ENCODE results near the gene ARMC3.
A peak's percentile ranks its signal among the peaks of the same experiment; 100 is the strongest.
"Not testable (repeated sequence)": the region's sequence is repeated elsewhere in the genome, so short reads cannot be mapped to it uniquely, and the experiment has no call there.

ARMC3 gene

DNA sequence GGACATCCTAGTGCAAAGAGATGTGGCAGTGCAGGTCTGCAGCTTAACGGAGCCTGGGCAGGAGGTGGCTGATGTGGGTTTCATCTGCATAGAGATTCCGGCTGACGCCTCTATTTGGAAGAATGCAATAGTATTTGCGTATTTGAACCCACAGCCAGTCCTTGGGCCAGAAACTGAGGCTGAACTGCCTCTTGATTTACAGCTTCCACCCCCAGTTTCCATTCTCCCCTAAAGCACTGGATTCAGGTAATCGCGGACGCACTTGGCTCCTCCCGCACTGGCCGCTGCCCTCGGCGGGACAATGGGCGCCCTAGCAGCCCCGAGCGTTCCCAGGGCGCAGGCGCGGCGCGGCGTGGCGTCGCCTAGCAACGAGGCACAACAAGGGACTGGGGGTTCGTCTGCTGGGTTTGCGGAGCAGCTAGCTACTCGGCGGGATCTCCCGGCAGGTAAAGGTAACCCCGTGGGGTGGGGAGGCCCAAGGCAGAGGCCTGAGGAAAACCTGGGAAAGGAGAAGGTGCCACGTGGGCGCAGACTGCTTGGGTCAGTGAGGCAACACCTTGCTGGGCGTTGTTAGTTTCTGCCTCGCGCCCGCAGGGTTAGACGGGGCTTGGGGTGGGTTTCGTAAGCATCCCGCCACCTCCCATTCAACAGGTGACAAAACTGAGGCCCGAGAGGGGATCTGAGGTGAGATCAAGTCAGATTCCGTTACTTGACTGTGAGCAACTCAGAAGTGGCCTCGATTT, at the start of gene ARMC3:
TSS of gene ARMC3 (plus strand) at position 393 of the 743 bp plus-strand sequence. CDS start 3,944 bp downstream, outside the sequence.
- peak; percentile 61 for DNase-seq

GRCh38 chr10:22891797-22892196, 36.1 kb upstream of the ARMC3 start:
- DNase-seq: no peak

- no peak for DNase-seq
Measured at GRCh38 chr10:22893781-22894180, 34.1 kb upstream of the ARMC3 start.

- DNase-seq: no peak
Measured at GRCh38 chr10:22894714-22895113, 33.1 kb upstream of the ARMC3 start.

- no peak for DNase-seq
Measured at GRCh38 chr10:22895252-22895651, 32.6 kb upstream of the ARMC3 start.

DNA sequence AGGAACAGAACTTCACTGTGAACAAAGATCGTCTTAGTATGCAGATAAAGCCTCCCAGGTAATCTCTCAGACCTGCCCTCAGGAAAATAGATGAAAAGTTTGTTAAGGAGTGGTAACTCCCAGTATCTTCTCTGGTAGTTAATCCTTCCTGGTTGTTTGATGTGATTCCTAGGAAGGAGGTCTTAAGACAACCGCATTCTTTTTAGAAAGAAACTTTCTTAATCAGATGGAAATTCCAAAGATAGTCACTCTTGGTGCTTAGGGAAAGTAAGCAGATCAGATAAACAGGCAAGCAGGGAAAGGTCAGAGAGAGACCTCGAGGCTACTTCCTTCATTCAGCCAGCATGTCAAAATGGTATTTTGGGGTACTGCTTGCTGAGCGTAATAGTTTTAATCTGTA, 30.5 kb upstream of the ARMC3 start:
- no peak for DNase-seq

DNA sequence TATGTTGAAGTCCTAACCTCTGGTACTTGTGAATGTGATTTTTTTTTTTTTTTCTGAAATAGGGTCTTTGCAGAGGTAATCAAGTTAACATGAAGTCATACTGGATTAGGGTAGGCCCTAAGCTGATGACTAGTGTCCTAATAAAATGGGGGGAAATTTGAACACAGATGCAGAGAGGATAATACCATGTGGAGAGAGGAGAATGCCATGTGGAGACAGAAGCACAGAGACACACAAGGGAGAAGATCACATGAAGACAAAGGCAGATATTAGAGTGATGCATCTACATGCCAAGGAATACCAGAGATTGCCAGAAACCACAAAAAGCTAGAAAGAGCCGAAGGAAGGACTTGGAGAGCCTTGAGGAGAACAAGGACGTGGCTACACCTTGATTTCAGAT, 28.5 kb upstream of the ARMC3 start:
- no peak for DNase-seq

GRCh38 chr10:22899775-22900174, 28.1 kb upstream of the ARMC3 start:
- DNase-seq: no peak

DNA sequence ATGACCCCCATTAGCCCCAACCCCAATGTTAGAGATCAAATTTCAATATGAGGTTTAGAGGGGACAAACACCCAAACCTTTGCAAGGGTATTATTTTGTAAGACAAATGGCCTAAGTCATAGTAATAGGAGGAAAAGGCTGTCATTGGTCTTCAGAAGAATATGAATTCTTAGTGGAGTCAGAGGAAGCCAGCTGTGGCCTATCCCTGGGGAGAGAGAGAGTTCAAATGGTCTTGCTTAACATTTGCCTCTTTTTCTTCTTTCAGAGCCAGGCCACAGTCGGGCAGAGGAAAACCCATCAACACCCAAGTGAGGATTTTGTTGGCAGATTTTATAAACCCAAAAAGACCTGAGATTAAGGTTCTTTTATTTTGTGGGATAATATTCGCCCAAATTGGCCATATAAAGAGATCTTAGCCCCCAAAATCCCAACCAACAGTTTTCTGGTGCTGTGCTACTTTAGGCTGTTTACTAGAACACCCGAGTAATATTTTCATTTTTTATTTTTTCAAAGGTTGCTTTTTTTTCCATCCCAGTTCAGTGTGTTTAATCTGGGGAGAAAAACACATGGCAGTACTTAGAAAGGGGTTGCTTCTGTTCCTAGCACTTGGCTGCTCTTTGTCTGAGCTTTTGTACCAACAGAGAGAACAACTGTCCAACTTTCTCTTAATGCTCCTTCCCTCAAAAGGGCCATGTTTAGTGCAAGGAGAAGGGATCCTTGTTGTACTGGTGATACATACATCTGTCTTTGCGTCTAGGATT, 26.8 kb upstream of the ARMC3 start:
- no peak for DNase-seq

DNA sequence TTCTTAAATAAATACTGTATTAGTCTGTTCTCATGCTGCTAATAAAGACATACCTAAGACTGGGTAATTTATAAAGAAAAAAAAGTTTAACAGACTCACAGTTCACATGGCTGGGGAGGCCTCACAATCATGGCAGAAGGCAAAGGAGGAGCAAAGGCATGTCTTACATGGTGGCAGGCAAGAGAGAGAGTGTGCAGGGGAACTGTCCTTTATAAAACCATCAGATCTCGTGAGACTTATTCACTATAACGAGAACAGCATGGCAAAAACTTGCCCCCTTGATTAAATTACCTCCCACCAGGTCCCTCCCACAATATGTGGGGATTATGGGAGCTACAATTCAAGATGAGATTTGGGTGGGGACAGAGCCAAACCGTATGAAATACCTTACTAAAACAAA, 25.7 kb upstream of the ARMC3 start:
- DNase-seq: not testable (repeated sequence)

GRCh38 chr10:22903694-22904093, 24.2 kb upstream of the ARMC3 start:
- no peak for DNase-seq

GRCh38 chr10:22906767-22907166, 21.1 kb upstream of the ARMC3 start:
- DNase-seq: no peak

DNA sequence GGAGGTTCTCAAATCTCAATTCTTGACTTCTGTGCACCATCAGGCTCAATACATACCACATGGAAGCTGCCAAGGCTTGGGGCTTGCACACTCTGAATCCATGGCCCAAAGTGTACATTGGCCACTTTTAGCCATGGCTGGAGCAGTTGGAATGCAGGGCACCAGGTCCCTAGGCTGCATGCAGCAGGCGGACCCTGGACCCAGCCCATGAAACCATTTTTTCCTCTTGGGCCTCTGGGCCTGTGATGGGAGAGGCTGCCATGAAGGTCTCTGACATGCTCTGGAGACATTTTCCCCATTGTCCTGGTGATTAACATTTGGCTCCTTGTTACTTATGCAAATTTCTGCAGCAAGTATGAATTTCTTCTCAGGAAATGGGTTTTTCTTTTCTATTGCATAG, 19.0 kb upstream of the ARMC3 start:
- no peak for DNase-seq

- DNase-seq: not testable (repeated sequence)
Measured at GRCh38 chr10:22909673-22910072, 18.2 kb upstream of the ARMC3 start.

DNA sequence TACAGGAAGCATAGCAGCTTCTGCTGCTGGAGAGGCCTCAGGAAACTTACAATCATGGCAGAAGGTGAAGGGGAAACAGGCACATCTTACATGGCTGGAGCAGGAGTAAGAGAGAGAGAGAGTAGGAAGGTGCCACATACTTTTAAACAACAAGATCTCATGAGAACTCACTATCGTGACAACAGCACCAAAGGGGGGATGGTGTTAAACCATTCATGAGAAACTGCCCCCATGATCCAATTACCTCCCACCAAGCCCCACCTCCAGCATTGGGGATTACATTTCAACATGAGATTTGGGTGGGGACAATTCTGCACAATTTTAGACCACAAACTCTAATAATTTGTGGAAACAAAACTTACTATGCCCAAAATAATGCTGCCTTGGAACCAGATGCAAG, 16.8 kb upstream of the ARMC3 start:
- DNase-seq: no peak

DNA sequence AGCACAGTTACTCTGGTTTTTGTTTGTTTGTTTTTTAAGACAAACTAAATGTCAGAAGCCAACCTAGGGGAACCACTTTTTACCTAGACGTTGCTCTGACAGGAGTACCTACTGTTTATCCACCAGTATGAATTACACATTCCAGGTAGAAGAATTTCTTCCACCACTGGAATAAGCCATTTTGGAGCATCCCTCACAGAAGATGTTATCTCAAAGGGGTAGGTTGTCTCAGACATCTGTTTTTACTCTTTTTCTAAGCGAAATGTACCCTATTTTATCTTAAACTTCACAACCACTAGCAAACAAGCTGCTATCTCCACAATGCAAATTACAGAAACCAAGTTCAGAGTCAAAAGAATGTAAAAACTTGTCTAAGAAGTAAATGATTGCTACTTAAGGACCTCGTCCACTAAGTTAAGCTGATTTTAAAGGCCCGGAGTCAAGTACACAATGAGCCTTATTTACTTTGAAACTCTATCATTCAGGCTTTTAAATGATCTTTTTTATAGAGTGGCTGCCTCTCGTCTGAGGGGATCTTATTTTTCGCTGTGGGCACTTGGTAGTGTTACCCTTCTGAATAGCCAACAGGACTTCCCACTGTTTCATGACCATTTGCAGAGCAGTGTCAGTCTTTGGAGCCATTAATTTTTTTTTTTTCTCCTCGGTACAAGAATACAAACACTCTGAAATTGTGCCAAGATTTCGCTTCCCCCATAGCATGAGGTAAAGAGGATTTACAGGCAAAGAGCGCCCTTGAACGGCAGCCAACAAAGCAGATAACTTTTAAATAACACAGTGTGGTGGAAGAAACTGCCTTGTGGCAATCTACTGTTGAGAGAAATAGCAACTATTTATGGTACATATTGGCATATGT, 15.7 kb upstream of the ARMC3 start:
- DNase-seq: peak; percentile 78

DNA sequence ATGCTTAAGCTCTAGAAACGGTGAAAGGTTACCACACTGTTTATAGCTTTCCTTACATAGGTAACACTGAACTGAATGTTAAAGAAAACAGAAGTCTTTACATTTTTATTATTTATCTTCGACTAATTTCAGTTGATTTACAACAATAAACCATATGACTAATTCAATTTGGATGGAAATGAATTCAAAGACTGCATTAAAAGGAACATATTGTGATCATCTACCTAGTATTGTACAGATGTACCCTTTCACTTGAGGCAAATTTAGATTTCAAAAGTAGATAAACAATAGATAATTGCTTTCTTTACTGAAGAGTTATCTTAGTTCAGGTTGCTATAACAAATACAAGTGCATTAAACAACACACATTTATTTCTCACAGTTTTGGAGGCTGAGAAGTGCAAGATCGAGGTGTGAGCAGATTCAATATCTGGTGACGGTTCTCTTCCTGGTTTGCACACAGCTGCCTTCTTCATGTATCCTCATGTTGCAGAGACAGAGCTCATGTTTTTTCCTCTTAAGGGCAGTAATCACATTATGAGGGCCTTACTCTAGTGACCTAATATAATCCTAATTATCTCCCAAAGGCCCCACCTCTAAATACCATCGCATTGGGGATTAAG, 15.0 kb upstream of the ARMC3 start:
- peak; percentile 82 for DNase-seq

- no peak for DNase-seq
Measured at GRCh38 chr10:22913474-22914092, 14.3 kb upstream of the ARMC3 start.

GRCh38 chr10:22915314-22915713, 12.5 kb upstream of the ARMC3 start:
- DNase-seq: no peak

- DNase-seq: no peak
Measured at GRCh38 chr10:22925088-22925487, 2.8 kb upstream of the ARMC3 start.

GRCh38 chr10:22927166-22927565, 687 bp upstream of the ARMC3 start:
- no peak for DNase-seq

DNA sequence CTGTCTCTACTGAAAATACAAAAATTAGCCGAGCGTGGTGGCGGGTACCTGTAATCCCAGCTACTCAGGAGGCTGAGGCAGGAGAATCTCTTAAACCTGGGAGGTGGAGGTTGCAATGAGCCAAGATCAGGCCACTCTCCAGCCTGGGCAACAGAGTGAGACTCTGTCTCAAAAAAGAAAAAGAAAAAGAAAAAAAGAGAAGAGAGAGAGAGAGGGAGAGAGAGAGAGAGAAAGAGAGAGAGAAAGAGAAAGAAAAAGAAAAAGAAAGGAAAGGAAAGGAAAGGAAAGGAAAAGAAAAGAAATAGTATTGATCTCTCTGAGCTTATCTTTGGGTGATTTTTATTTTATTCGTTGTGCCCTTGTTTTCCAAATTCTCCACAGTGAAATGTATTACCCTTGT, 1.2 kb downstream of the ARMC3 start:
- DNase-seq: not testable (repeated sequence)

Data from NCI-H82 (cell line).